HepG2 (cell line): ENCODE measurements around the gene UBL5. TPM values are rescaled to one million over a fixed set of nuclear protein-coding genes. Genes with fewer than 3 reads are reported as not detected.

Experiments
- ATF7-NPFF ChIP-seq: sonication (generic); formaldehyde crosslinking; IDR thresholded peaks from 2 replicates; pipeline ENCODE4 v1.8.1; 2023; ENCODE audit warnings: mild to moderate bottlenecking, low read depth, missing genetic modification reagents, moderate library complexity
- DNMT1 ChIP-seq: sonication (generic); formaldehyde crosslinking; IDR thresholded peaks from 2 replicates; pipeline ENCODE4 v1.5.1; 2020; ENCODE audit warnings: mild to moderate bottlenecking, missing genetic modification reagents
- KLF11 ChIP-seq: IDR thresholded peaks from 2 replicates; pipeline ENCODE4 v1.6.1; 2016; ENCODE audit warnings: missing compliant biosample characterization
- KLF13 ChIP-seq: sonication (generic); formaldehyde crosslinking; IDR thresholded peaks from 2 replicates; pipeline ENCODE4 v1.4.0; 2020; ENCODE audit warnings: mild to moderate bottlenecking, missing genetic modification reagents
- MTA3 ChIP-seq: sonication (generic); formaldehyde crosslinking; IDR thresholded peaks from 2 replicates; pipeline ENCODE4 v1.4.0; 2020; ENCODE audit warnings: missing genetic modification reagents
- NR2F2 ChIP-seq: IDR thresholded peaks from 2 replicates; pipeline ENCODE4 v1.6.1; 2012; ENCODE audit warnings: low read depth, inconsistent platforms, borderline replicate concordance
- NR3C1 ChIP-seq: sonication (generic); formaldehyde crosslinking; IDR thresholded peaks from 2 replicates; pipeline ENCODE4 v1.4.0; 2020; ENCODE audit warnings: missing genetic modification reagents
- PRPF4 ChIP-seq: fragments of 200-400 bp; formaldehyde crosslinking; IDR thresholded peaks from 2 replicates; pipeline ENCODE4 v1.6.1; 2016; ENCODE audit warnings: low read length, low read depth; ENCODE audit not compliant: poor library complexity, severe bottlenecking
- RELA ChIP-seq: sonication (generic); formaldehyde crosslinking; IDR thresholded peaks from 2 replicates; pipeline ENCODE4 v1.4.0; 2020; ENCODE audit warnings: missing genetic modification reagents
- SNAPC2 ChIP-seq: sonication (generic); formaldehyde crosslinking; IDR thresholded peaks from 2 replicates; pipeline ENCODE4 v1.8.1; 2022; ENCODE audit warnings: mild to moderate bottlenecking, missing genetic modification reagents
- SRSF9 ChIP-seq: fragments of 200-400 bp; formaldehyde crosslinking; IDR thresholded peaks from 2 replicates; pipeline ENCODE4 v1.6.1; 2018; ENCODE audit warnings: borderline replicate concordance, mild to moderate bottlenecking, low read depth, low read length; ENCODE audit not compliant: insufficient read depth, poor library complexity, severe bottlenecking
- SYNCRIP ChIP-seq: fragments of 200-400 bp; formaldehyde crosslinking; IDR thresholded peaks from 2 replicates; pipeline ENCODE4 v1.6.1; 2018; ENCODE audit warnings: mild to moderate bottlenecking, low read depth, low read length; ENCODE audit not compliant: insufficient read depth
- TOPORS ChIP-seq: sonication (generic); formaldehyde crosslinking; IDR thresholded peaks from 2 replicates; pipeline ENCODE4 v1.8.0; 2023; ENCODE audit warnings: mild to moderate bottlenecking, missing genetic modification reagents
- ZFYVE20 ChIP-seq: sonication (generic); formaldehyde crosslinking; IDR thresholded peaks from 2 replicates; pipeline ENCODE4 v1.8.0; 2023; ENCODE audit warnings: low read depth, mild to moderate bottlenecking, moderate library complexity, missing genetic modification reagents, borderline replicate concordance
- ZNF3 ChIP-seq: IDR thresholded peaks from 2 replicates; pipeline ENCODE4 v1.7.0; 2017; ENCODE audit warnings: inconsistent platforms
- ZNF326 ChIP-seq: sonication (generic); formaldehyde crosslinking; IDR thresholded peaks from 2 replicates; pipeline ENCODE4 v1.4.0; 2020; ENCODE audit warnings: missing genetic modification reagents, borderline replicate concordance
- ZNF350 ChIP-seq: sonication (generic); formaldehyde crosslinking; IDR thresholded peaks from 2 replicates; pipeline ENCODE4 v1.4.0; 2020; ENCODE audit warnings: mild to moderate bottlenecking, low read depth, missing genetic modification reagents, borderline replicate concordance
- ZNF543 ChIP-seq: sonication (generic); formaldehyde crosslinking; IDR thresholded peaks from 2 replicates; pipeline ENCODE4 v1.4.0; 2020; ENCODE audit warnings: mild to moderate bottlenecking, missing genetic modification reagents
- ZNF564 ChIP-seq: sonication (generic); formaldehyde crosslinking; IDR thresholded peaks from 2 replicates; pipeline ENCODE4 v1.8.1; 2023; ENCODE audit warnings: mild to moderate bottlenecking, missing genetic modification reagents
- ZNF703 ChIP-seq: sonication (generic); formaldehyde crosslinking; IDR thresholded peaks from 2 replicates; pipeline ENCODE4 v1.5.1; 2020; ENCODE audit warnings: missing genetic modification reagents, mild to moderate bottlenecking, moderate library complexity, borderline replicate concordance
- ZSCAN30 ChIP-seq: sonication (generic); formaldehyde crosslinking; IDR thresholded peaks from 2 replicates; pipeline ENCODE4 v1.5.0; 2020; ENCODE audit warnings: mild to moderate bottlenecking, missing genetic modification reagents
- polyA plus RNA-seq, 8 experiments: library from polyadenylated mRNA; depleted of rRNA in 3 of 8; stranded (reverse) in 7 of 8; unstranded in 1 of 8; fragments of >200 nt; fragmentation: Illumina TruSeq in 4 of 8; extraction: Trizol in 4 of 8; gene quantifications; 2 replicates each; pipeline versions ENCODE4 v1.2.1 to v1.2.3, GENCODE V29; 2011 to 2016; ENCODE audit warnings: low read depth in 4 of 8, missing spikeins in 1 of 8, mixed read lengths in 1 of 8; ENCODE audit not compliant: insufficient read depth in 1 of 8
- total RNA-seq, 5 experiments: library from RNA; depleted of rRNA; stranded (reverse); fragments of >200 nt; fragmentation: Illumina TruSeq; extraction: Trizol; gene quantifications; 2 replicates each; pipeline ENCODE4 v1.2.3, GENCODE V29; 2016; ENCODE audit warnings: low read depth in 1 of 5
- TF ChIP-seq, protein P1 (sequence below): sonication (generic); formaldehyde crosslinking; IDR thresholded peaks from 2 replicates; pipeline ENCODE4 v1.4.0; 2020; ENCODE audit warnings: mild to moderate bottlenecking, missing genetic modification reagents
- TF ChIP-seq, protein P2 (sequence below): IDR thresholded peaks from 2 replicates; pipeline ENCODE4 v1.6.1; 2016; ENCODE audit warnings: mild to moderate bottlenecking, missing biosample characterization, missing genetic modification reagents
- TF ChIP-seq, protein P3 (sequence below): sonication (generic); formaldehyde crosslinking; conservative IDR thresholded peaks from 2 replicates; pipeline ENCODE4 v1.8.0; 2022; ENCODE audit warnings: low read depth, missing genetic modification reagents
- TF ChIP-seq, protein P4 (sequence below): sonication (generic); formaldehyde crosslinking; IDR thresholded peaks from 2 replicates; pipeline ENCODE4 v1.9.0; 2021; ENCODE audit warnings: missing genetic modification reagents, mild to moderate bottlenecking, borderline replicate concordance
- TF ChIP-seq, protein P5 (sequence below): sonication (generic); formaldehyde crosslinking; IDR thresholded peaks from 2 replicates; pipeline ENCODE4 v1.4.0; 2020; ENCODE audit warnings: missing genetic modification reagents

UBL5 gene
- total and polyA plus RNA-seq, 2 of the 13 experiments (the other 11 are each of a cell fraction or from before 2014, with no cell fraction given) = 373 to 487 TPM

DNA sequence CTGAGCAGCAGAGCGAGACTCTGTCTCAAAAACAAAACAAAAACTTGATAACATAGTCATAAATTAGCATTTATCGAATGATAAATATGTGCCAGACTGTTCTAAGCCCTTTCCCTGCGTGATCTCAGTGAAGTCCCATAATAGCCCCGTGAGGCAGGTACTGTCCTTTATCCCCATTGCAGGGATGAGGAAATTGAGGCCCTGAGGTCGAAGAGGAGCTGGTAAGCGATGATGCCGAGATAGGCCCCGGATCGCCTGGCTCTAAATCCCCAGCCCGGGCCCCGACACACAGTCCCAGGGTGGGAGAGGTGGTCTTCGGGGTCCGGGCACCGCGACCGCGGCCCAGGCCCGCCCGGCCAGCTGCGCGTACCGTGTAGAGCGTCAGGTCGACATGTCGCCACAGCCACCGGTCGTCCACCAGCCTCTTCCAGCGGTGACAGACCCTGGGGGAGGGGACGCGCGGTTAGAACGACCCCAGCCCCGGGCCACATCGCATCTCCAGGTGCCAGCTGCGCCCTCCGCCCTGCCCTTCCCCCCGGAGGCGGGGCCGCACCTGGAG is 9.5 kb upstream of the UBL5 start (continued):
- TF ChIP-seq ZNF703 (CRISPR knock-in tag) = peak; percentile 61; the same call in 1 of the 2 replicates
- TF ChIP-seq ZNF350 (CRISPR knock-in tag) = no peak
- TF ChIP-seq TOPORS = no peak
- no peak for TF ChIP-seq SYNCRIP
- no peak for TF ChIP-seq ZNF326
- TF ChIP-seq DNMT1 = no peak
- no peak for TF ChIP-seq SRSF9
- TF ChIP-seq, protein P1, sequence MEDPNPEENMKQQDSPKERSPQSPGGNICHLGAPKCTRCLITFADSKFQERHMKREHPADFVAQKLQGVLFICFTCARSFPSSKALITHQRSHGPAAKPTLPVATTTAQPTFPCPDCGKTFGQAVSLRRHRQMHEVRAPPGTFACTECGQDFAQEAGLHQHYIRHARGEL = no peak
- TF ChIP-seq, protein P2, sequence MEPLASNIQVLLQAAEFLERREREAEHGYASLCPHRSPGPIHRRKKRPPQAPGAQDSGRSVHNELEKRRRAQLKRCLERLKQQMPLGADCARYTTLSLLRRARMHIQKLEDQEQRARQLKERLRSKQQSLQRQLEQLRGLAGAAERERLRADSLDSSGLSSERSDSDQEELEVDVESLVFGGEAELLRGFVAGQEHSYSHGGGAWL (CRISPR knock-in tag) = no peak
- no peak for TF ChIP-seq ZNF3 (CRISPR knock-in tag)
- TF ChIP-seq ZFYVE20 (CRISPR knock-in tag) = 0 out of 2 replicates have a peak, but pooled peaks have one; percentile 63
- no peak; the same call in 1 of the 2 replicates for TF ChIP-seq ATF7-NPFF (CRISPR knock-in tag)
- TF ChIP-seq ZNF564 = no peak
- TF ChIP-seq KLF11 (CRISPR knock-in tag) = no peak
- no peak for TF ChIP-seq PRPF4
- TF ChIP-seq KLF13 (CRISPR knock-in tag) = no peak
- 0 out of 2 replicates have a peak, but pooled peaks have one; percentile 2 for TF ChIP-seq ZNF543
- TF ChIP-seq RELA = no peak
- TF ChIP-seq, protein P3, sequence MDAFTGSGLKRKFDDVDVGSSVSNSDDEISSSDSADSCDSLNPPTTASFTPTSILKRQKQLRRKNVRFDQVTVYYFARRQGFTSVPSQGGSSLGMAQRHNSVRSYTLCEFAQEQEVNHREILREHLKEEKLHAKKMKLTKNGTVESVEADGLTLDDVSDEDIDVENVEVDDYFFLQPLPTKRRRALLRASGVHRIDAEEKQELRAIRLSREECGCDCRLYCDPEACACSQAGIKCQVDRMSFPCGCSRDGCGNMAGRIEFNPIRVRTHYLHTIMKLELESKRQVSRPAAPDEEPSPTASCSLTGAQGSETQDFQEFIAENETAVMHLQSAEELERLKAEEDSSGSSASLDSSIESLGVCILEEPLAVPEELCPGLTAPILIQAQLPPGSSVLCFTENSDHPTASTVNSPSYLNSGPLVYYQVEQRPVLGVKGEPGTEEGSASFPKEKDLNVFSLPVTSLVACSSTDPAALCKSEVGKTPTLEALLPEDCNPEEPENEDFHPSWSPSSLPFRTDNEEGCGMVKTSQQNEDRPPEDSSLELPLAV (CRISPR knock-in tag) = no peak
- TF ChIP-seq, protein P4, sequence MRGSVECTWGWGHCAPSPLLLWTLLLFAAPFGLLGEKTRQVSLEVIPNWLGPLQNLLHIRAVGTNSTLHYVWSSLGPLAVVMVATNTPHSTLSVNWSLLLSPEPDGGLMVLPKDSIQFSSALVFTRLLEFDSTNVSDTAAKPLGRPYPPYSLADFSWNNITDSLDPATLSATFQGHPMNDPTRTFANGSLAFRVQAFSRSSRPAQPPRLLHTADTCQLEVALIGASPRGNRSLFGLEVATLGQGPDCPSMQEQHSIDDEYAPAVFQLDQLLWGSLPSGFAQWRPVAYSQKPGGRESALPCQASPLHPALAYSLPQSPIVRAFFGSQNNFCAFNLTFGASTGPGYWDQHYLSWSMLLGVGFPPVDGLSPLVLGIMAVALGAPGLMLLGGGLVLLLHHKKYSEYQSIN (CRISPR knock-in tag) = no peak
- no peak for TF ChIP-seq SNAPC2 (CRISPR knock-in tag)
- TF ChIP-seq ZSCAN30 (CRISPR knock-in tag) = no peak
- TF ChIP-seq NR2F2 = no peak
- no peak for TF ChIP-seq MTA3 (CRISPR knock-in tag)
- TF ChIP-seq, protein P5, sequence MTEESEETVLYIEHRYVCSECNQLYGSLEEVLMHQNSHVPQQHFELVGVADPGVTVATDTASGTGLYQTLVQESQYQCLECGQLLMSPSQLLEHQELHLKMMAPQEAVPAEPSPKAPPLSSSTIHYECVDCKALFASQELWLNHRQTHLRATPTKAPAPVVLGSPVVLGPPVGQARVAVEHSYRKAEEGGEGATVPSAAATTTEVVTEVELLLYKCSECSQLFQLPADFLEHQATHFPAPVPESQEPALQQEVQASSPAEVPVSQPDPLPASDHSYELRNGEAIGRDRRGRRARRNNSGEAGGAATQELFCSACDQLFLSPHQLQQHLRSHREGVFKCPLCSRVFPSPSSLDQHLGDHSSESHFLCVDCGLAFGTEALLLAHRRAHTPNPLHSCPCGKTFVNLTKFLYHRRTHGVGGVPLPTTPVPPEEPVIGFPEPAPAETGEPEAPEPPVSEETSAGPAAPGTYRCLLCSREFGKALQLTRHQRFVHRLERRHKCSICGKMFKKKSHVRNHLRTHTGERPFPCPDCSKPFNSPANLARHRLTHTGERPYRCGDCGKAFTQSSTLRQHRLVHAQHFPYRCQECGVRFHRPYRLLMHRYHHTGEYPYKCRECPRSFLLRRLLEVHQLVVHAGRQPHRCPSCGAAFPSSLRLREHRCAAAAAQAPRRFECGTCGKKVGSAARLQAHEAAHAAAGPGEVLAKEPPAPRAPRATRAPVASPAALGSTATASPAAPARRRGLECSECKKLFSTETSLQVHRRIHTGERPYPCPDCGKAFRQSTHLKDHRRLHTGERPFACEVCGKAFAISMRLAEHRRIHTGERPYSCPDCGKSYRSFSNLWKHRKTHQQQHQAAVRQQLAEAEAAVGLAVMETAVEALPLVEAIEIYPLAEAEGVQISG (CRISPR knock-in tag) = no peak
- no peak for TF ChIP-seq NR3C1 (CRISPR knock-in tag)
